ENCODE results near the gene TBC1D9.

Gene TBC1D9

DNA sequence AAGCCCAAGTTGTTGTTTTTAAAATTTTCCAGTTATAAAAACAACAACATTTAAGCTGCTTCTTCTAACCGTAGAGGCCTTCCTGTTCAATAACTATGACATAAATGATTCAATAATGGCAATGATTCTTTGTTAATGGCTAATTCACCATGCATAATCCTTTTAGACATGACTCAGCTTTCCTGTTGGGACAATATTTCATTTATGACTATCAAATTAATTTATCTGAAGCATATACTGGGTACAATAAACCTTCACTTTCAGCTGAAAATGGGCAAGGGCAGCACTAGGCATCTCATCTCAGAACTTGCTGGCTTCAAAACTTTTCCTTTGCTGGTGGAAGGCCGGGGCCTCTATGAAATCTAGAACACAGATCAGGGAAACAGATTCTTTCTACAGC lies 38.9 kb downstream of the TBC1D9 start:
- DNase-seq (ENCODE audit: low read depth), result no peak
- TF ChIP-seq, protein P1, sequence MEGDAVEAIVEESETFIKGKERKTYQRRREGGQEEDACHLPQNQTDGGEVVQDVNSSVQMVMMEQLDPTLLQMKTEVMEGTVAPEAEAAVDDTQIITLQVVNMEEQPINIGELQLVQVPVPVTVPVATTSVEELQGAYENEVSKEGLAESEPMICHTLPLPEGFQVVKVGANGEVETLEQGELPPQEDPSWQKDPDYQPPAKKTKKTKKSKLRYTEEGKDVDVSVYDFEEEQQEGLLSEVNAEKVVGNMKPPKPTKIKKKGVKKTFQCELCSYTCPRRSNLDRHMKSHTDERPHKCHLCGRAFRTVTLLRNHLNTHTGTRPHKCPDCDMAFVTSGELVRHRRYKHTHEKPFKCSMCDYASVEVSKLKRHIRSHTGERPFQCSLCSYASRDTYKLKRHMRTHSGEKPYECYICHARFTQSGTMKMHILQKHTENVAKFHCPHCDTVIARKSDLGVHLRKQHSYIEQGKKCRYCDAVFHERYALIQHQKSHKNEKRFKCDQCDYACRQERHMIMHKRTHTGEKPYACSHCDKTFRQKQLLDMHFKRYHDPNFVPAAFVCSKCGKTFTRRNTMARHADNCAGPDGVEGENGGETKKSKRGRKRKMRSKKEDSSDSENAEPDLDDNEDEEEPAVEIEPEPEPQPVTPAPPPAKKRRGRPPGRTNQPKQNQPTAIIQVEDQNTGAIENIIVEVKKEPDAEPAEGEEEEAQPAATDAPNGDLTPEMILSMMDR (IDR thresholded peaks at IDR 0.05; ENCODE audit: low read length, missing control alignments), result no peak
- no peak overlapping the region for H3K4me3 ChIP-seq (replicated peaks; ENCODE audit: low read depth, low read length)

DNA sequence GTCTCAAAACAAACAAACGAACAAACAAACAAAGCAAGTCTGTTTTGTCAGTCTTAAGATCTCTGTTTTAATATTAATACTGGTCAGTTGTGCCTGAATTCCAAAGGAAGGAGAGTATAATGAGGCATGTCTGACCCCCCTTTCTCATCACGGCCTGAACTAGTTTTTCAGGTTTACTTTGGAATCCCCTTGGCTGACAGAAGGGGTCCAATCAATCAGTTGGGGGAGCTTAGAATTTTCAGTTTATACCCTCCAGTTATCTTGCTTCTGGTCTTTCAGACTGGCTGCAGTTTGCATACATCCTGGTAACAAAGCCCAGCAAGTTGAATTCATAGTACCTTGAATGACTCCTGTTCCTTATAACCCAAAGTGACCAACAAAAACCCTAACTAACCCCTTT lies 41.1 kb downstream of the TBC1D9 start:
- no peak for DNase-seq (ENCODE audit: low read depth)
- TF ChIP-seq, protein P1 (IDR thresholded peaks at IDR 0.05; ENCODE audit: low read length, missing control alignments), result no peak

DNA sequence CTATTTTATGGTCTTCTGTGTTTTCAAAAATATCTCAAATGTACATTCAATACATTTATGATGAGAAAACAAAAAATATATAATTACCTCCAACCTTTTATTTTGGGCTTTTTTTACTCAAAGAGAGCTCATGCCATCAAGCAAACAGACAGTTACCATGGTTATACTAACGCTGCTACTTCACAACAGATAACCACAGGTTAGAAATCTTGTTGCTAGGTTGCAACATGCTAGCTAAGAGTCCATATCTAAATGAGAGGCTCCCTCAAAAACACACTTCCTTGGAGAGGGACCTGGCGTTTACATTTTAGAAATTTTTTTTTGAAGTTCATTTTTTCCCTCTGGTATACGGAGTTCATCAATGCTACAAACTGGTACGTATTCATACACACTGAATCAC lies 44.3 kb downstream of the TBC1D9 start:
- DNase-seq (ENCODE audit: low read depth), result peak; percentile 47
- TF ChIP-seq, protein P1 (IDR thresholded peaks at IDR 0.05; ENCODE audit: low read length, missing control alignments), result no peak
- H3K4me3 ChIP-seq (replicated peaks; ENCODE audit: low read depth, low read length), result no peak overlapping the region

More for the DNA sequence above, 41.1 kb downstream of the TBC1D9 start:
- H3K4me3 ChIP-seq (replicated peaks; ENCODE audit: low read depth, low read length), result no peak overlapping the region

DNA sequence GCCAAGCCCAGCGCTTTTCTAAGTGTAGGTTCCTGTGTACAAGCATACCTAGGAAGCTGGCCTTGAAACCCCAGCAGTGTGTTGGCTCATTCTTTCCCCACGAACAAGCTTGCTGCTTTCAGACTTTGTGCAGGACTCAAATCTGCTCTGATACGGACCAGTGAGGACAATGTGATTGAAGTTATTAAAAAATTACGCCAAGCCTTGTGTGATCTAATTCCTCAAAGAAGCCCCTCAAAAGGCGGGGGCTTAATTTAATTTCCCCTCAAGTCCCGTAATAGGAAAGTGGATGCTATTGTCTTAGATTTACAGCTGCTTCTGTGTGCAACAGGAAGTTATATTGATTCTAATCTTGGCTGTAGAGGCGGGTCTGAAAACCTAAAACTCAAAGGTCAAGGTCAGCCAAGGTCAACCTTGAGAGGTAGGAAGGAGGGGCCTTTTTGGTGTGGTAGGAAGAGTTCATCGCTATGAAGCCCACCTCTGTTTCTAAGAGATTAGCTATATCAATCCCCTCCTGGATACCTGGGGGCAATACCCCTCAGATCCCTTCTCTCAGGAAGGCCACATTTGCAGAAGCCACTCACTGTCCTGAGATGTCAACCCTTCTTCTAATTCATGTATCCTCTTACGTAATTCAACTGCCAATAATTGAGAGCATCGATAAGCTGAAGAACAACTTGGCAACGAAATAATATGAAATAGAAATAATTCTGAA lies 45.1 kb downstream of the TBC1D9 start:
- no peak for DNase-seq (ENCODE audit: low read depth)
- TF ChIP-seq, protein P1 (IDR thresholded peaks at IDR 0.05; ENCODE audit: low read length, missing control alignments), result no peak
- H3K4me3 ChIP-seq (replicated peaks; ENCODE audit: low read depth, low read length), result no peak overlapping the region

DNA sequence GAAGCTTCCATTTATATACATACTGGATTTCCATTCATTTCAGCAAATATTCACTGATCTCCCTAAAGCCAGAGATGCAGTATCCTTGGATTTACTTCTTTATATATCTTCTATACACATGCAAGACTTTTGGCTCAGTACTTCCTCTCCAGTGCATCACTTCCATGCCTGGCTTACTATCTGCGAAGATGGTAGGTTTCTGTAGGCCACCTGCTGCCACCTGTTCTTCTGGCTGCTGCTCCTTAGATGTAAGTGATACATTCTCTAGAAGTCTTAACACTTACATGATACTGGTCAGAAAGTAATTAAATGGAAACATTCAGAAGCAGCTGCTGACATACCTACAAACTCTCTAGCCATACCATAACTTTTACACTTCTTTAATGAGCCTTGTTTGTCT lies 48.9 kb downstream of the TBC1D9 start:
- TF ChIP-seq, protein P1 (IDR thresholded peaks at IDR 0.05; ENCODE audit: low read length, missing control alignments), result no peak
- no peak for DNase-seq (ENCODE audit: low read depth)
- H3K4me3 ChIP-seq (replicated peaks; ENCODE audit: low read depth, low read length), result no peak overlapping the region

DNA sequence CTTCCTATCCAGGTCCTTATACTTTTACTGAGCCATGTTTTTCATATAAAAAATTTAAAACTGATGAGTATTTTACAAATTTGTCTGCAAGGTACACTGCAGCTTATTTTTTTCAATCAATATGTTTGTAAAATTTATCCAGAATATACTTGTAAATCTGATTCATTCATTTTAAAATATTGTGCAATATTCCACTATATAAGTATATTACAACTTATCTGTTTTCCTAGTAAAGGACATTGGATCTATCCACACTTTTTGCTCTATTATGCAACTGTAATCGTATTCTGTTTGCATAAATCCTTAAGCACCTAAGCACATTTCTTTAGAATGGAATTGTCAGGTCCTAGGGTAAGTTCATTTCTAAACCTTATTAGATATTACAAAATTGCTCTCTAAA lies 49.5 kb downstream of the TBC1D9 start:
- H3K4me3 ChIP-seq (replicated peaks; ENCODE audit: low read depth, low read length), result no peak overlapping the region
- no peak for DNase-seq (ENCODE audit: low read depth)
- TF ChIP-seq, protein P1 (IDR thresholded peaks at IDR 0.05; ENCODE audit: low read length, missing control alignments), result no peak

DNA sequence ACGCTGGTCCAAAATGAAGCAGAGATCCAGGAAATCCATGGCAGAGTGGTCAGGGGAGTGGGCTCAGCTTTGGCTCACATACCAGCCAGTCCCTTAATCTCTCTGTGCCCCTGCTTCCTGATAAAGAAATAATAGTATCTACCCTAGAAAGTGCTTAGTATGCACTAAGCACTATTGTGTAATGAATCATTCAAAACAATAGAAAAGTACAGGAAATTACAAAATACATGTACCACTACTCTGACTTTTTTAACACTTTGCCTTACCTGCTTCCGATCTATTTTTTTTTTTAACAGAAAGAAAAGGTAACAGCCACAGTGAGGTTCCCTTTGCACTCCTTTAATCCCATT lies 49.9 kb downstream of the TBC1D9 start:
- H3K4me3 ChIP-seq (replicated peaks; ENCODE audit: low read depth, low read length), result no peak overlapping the region
- peak; percentile 24 for DNase-seq (ENCODE audit: low read depth)
- TF ChIP-seq, protein P1 (IDR thresholded peaks at IDR 0.05; ENCODE audit: low read length, missing control alignments), result no peak
